C4-2B (cell line): ENCODE results near the gene ADCY6.

ENCODE experiments used
- CTCF ChIP-seq: fragments of 450-650 bp; conservative IDR thresholded peaks from 2 replicates; pipeline ENCODE4 v1.5.1; 2017; ENCODE audit warnings: mild to moderate bottlenecking
- ZFX ChIP-seq: fragments of 450-650 bp; IDR thresholded peaks from 2 replicates; pipeline ENCODE4 v1.6.1; 2017

DNA sequence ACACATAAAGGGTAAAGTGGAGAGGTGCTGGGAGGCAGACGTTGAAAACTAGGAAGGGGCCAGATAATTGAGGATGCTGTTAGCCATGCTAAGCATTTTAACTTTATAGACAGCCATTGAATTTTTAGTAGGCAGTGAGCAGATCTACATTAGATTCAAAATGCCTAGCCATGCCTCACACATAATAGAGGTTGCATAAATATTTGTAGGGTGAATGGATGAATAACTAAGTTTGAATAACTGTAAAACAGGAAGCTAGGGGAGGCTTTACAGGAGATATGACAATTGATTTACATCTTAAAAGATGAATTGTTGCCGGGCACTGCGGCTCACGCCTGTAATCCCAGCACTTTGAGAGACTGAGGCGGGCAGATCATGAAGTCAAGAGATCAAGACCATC is 60.1 kb downstream of the ADCY6 start:
- TF ChIP-seq CTCF: no peak
- TF ChIP-seq ZFX: no peak
